Neural progenitor cell (in vitro differentiated cells): Measurements from ENCODE around the gene BSDC1.

Experiments used
- CTCF ChIP-seq: fragments of 200-600 bp; sonication (generic); IDR thresholded peaks from 2 replicates; pipeline ENCODE4 v1.5.1; 2017; ENCODE audit warnings: antibody characterized with exemption, mild to moderate bottlenecking
- EZH2phosphoT487 ChIP-seq: fragments of 200-600 bp; sonication (generic); IDR thresholded peaks from 2 replicates; pipeline ENCODE4 v1.6.1; 2017; ENCODE audit warnings: antibody characterized with exemption

DNA sequence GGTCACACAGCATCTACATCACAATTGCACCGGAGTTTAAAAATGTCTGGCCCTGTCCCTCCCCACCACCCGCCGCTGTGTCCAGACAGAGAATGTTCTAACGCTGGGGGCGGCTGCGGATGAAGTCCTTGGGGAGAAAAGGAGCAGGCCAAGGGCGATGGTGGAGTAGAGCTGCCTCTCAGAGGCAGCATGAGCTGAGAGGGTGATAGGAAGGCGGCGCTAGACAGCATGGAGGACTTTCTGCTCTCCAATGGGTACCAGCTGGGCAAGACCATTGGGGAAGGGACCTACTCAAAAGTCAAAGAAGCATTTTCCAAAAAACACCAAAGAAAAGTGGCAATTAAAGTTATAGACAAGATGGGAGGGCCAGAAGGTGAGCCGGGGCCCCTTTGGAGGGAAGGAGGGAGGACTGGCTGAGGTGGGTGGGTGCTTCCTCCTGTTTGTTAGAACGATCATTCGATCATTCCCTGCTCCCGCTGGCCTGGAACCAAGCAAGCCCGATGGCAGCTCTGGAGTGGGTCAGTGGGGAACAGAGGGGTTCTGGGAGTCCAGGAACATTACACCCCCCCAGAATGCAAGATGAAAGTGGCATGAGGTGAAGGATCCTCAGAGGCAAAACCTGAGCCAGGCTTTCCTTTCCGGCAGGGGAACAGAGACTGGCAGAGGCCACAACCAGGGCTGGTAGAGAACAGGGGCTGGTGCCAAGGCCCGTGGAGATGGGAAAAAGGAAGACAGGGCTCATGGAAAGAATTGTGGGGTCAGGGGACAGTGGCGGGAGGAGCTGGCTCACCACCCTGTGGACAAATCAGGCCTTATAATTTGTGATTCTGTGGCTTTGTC, 31.5 kb downstream of the BSDC1 start, which contains the start of the genes FAM229A and TSSK3:
- TF ChIP-seq CTCF (no peak), EZH2phosphoT487 (no peak)
